HAP-1 (cell line): ENCODE data around the gene REEP6.

Source experiments
- DNase-seq, 2 experiments: peaks; one replicate each; pipeline ENCODE4 v3.0.0-alpha.2; 2016 to 2020; ENCODE audit warnings: low spot score in 2 of 2
- H3K27me3 ChIP-seq: fragments of 250-450 bp; sonication (Bioruptor Pico); 2 replicates; pipeline ENCODE4 v1.5.1; 2020; ENCODE audit warnings: low read depth, mild to moderate bottlenecking, moderate library complexity
- H3K36me3 ChIP-seq: fragments of 250-450 bp; sonication (Bioruptor Pico); replicated peaks from 2 replicates; pipeline ENCODE4 v1.5.1; 2020; ENCODE audit warnings: mild to moderate bottlenecking
- H3K4me1 ChIP-seq: fragments of 250-450 bp; sonication (Bioruptor Pico); 2 replicates; pipeline ENCODE4 v1.5.1; 2020; ENCODE audit warnings: mild to moderate bottlenecking
- H3K4me3 ChIP-seq: fragments of 250-450 bp; sonication (Bioruptor Pico); 2 replicates; pipeline ENCODE4 v1.5.1; 2020; ENCODE audit warnings: mild to moderate bottlenecking, moderate library complexity
- H3K9me3 ChIP-seq: fragments of 250-450 bp; sonication (Bioruptor Pico); 2 replicates; pipeline ENCODE4 v1.5.1; 2020; ENCODE audit warnings: mild to moderate bottlenecking, moderate library complexity
- in situ Hi-C: fragments of 300-500 bp; cut with MboI; formaldehyde crosslinking; loops from 3 replicates; pipeline ENCODE4 v1.14.3; 2020; ENCODE audit warnings: low sequenced_read_pairs, inconsistent platforms, mixed read lengths

REEP6 gene

DNA sequence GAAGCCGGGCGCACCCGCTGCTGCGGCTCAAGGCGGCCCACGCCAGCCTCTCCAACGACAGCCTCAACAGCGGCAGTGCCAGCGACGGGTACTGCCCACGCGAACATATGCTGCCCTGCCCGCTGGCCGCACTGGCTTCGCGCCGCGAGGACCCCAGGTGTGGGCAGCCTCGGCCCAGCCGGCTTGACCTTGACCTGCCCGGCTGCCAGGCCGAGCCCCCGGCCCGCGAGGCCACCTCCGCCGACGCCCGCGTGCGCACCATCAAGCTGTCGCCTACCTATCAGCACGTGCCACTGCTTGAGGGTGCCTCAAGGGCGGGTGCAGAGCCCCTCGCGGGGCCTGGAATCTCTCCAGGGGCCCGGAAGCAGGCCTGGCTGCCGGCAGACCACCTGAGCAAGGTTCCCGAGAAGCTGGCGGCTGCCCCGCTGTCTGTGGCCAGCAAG lies 24.9 kb upstream of the REEP6 start:
- Histone ChIP-seq H3K4me3 (no peak overlapping the region), H3K36me3 (no peaks in the 10 kb centered on the region), H3K9me3 (no peaks in the 10 kb centered on the region), H3K4me1 (peaks cover 7% of the 10 kb centered on the region), H3K27me3 (no peaks in the 10 kb centered on the region)
- in situ Hi-C loops, result no loop called here
- no peak for DNase-seq

DNA sequence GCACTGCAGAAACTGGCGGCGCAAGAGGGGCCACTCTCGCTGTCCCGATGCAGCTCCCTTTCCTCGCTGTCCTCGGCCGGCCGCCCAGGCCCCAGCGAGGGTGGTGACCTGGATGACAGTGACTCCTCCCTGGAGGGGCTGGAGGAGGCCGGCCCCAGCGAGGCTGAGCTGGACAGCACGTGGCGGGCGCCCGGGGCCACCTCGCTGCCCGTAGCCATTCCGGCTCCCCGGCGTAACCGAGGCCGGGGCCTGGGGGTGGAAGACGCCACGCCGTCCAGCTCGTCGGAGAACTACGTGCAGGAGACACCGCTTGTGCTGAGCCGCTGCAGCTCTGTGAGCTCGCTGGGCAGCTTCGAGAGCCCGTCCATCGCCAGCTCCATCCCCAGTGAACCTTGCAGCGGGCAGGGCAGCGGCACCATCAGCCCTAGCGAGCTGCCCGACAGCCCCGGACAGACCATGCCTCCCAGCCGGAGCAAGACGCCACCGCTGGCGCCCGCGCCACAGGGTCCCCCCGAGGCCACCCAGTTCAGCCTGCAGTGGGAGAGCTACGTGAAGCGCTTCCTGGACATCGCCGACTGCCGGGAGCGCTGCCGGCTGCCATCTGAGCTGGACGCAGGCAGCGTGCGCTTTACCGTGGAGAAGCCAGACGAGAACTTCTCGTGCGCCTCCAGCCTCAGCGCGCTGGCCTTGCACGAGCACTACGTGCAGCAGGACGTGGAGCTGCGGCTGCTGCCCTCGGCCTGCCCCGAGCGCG lies 24.3 kb upstream of the REEP6 start:
- Histone ChIP-seq H3K36me3 (no peaks in the 10 kb centered on the region), H3K4me3 (no peak overlapping the region), H3K9me3 (no peaks in the 10 kb centered on the region), H3K27me3 (no peaks in the 10 kb centered on the region), H3K4me1 (peaks cover 10% of the 10 kb centered on the region)
- in situ Hi-C loops, result no loop called here
- DNase-seq, result no peak

DNA sequence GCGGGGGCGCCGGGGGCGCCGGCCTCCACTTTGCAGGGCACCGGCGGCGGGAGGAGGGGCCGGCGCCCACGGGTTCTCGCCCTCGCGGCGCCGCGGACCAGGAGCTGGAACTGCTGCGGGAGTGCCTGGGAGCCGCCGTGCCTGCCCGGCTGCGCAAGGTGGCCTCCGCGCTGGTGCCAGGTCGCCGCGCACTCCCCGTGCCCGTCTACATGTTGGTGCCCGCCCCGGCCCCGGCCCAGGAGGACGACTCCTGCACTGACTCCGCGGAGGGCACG lies 23.8 kb upstream of the REEP6 start:
- H3K9me3 ChIP-seq, result no peaks in the 10 kb centered on the region
- no peaks in the 10 kb centered on the region for H3K27me3 ChIP-seq
- no peak overlapping the region for H3K4me3 ChIP-seq
- peaks cover 10% of the 10 kb centered on the region for H3K4me1 ChIP-seq
- in situ Hi-C loops, result no loop called here
- DNase-seq, result no peak
- no peaks in the 10 kb centered on the region for H3K36me3 ChIP-seq

GRCh38 chr19:1467490-1468273 lies 23.3 kb upstream of the REEP6 start:
- no peaks in the 10 kb centered on the region for H3K36me3 ChIP-seq
- H3K27me3 ChIP-seq, result no peaks in the 10 kb centered on the region
- in situ Hi-C loops, result no loop called here

DNA sequence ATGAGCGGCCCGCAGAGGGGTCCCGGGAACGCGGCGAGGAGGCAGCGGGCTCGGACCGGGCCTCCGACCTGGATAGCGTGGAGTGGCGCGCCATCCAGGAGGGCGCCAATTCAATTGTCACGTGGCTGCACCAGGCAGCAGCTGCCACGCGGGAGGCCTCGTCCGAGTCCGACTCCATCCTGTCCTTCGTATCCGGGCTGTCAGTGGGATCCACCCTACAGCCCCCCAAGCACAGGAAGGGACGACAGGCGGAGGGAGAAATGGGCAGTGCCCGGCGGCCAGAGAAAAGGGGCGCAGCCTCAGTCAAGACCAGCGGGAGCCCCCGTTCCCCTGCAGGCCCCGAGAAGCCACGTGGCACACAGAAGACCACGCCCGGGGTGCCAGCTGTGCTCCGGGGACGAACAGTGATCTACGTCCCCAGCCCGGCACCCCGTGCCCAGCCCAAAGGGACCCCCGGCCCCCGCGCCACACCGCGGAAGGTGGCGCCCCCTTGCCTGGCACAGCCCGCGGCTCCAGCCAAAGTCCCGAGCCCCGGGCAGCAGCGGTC lies 22.6 kb upstream of the REEP6 start:
- peak overlapping the region; percentile 42 for H3K4me3 ChIP-seq
- in situ Hi-C loops, result no loop called here
- peaks cover 10% of the 10 kb centered on the region for H3K4me1 ChIP-seq
- no peaks in the 10 kb centered on the region for H3K27me3 ChIP-seq
- DNase-seq, result no peak
- no peaks in the 10 kb centered on the region for H3K36me3 ChIP-seq
- H3K9me3 ChIP-seq, result no peaks in the 10 kb centered on the region

More at GRCh38 chr19:1467490-1468273, 23.3 kb upstream of the REEP6 start:
- H3K9me3 ChIP-seq, result no peaks in the 10 kb centered on the region
- H3K4me3 ChIP-seq, result no peak overlapping the region
- peaks cover 10% of the 10 kb centered on the region for H3K4me1 ChIP-seq
- DNase-seq, result no peak

DNA sequence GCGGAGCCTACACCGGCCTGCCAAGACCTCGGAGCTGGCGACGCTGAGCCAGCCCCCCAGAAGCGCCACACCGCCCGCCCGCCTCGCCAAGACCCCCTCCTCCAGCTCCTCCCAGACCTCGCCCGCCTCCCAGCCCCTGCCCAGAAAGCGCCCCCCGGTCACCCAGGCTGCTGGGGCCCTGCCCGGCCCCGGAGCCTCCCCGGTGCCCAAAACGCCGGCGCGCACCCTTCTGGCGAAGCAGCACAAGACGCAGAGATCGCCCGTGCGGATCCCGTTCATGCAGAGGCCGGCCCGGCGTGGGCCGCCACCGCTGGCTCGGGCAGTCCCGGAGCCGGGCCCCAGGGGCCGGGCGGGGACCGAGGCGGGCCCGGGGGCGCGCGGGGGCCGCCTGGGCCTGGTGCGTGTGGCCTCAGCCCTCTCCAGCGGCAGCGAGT lies 22.1 kb upstream of the REEP6 start:
- Histone ChIP-seq H3K4me3 (peak overlapping the region; percentile 42), H3K36me3 (no peaks in the 10 kb centered on the region), H3K27me3 (no peaks in the 10 kb centered on the region), H3K4me1 (peaks cover 10% of the 10 kb centered on the region), H3K9me3 (no peaks in the 10 kb centered on the region)
- peak in 1 of 2 experiments; percentile 72 for DNase-seq
- in situ Hi-C loops, result no loop called here

DNA sequence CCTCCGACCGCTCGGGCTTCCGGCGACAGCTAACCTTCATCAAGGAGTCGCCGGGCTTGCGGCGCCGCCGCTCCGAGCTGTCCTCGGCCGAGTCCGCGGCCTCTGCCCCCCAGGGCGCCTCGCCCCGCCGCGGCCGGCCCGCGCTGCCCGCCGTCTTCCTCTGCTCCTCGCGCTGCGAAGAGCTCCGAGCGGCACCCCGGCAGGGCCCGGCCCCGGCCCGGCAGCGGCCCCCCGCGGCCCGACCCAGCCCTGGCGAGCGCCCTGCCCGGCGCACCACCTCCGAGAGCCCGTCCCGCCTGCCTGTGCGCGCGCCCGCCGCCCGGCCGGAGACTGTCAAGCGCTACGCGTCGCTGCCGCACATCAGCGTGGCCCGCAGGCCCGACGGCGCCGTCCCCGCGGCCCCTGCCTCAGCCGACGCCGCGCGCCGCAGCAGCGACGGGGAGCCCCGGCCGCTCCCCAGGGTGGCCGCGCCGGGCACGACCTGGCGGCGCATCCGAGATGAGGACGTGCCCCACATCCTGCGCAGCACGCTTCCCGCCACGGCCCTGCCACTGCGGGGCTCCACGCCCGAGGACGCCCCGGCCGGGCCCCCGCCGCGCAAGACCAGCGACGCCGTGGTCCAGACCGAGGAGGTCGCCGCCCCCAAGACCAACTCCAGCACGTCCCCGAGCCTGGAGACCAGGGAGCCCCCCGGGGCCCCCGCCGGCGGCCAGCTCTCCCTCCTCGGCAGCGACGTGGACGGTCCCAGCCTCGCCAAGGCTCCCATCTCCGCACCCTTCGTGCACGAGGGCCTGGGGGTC lies 21.5 kb upstream of the REEP6 start:
- H3K36me3 ChIP-seq, result no peaks in the 10 kb centered on the region; the same call in 1 of the 2 replicates
- peaks cover 10% of the 10 kb centered on the region for H3K4me1 ChIP-seq
- H3K4me3 ChIP-seq, result peak overlapping the region; percentile 46
- no peaks in the 10 kb centered on the region for H3K27me3 ChIP-seq
- peak in 1 of 2 experiments; percentile 57 for DNase-seq
- in situ Hi-C loops, result no loop called here
- H3K9me3 ChIP-seq, result no peaks in the 10 kb centered on the region

DNA sequence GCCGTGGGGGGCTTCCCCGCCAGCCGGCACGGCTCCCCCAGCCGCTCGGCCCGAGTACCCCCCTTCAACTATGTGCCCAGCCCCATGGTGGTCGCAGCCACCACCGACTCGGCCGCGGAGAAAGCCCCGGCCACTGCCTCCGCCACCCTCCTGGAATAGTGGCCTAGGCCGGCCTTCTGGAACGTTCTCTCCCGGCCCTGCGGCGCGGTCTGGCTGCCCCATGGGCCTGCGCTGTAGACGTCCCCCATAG lies 21.0 kb upstream of the REEP6 start:
- in situ Hi-C loops, result no loop called here
- peaks cover 10% of the 10 kb centered on the region for H3K4me1 ChIP-seq
- H3K27me3 ChIP-seq, result no peaks in the 10 kb centered on the region
- no peaks in the 10 kb centered on the region; the same call in 1 of the 2 replicates for H3K36me3 ChIP-seq
- H3K9me3 ChIP-seq, result no peaks in the 10 kb centered on the region
- H3K4me3 ChIP-seq, result peak overlapping the region; percentile 46
- no peak for DNase-seq

DNA sequence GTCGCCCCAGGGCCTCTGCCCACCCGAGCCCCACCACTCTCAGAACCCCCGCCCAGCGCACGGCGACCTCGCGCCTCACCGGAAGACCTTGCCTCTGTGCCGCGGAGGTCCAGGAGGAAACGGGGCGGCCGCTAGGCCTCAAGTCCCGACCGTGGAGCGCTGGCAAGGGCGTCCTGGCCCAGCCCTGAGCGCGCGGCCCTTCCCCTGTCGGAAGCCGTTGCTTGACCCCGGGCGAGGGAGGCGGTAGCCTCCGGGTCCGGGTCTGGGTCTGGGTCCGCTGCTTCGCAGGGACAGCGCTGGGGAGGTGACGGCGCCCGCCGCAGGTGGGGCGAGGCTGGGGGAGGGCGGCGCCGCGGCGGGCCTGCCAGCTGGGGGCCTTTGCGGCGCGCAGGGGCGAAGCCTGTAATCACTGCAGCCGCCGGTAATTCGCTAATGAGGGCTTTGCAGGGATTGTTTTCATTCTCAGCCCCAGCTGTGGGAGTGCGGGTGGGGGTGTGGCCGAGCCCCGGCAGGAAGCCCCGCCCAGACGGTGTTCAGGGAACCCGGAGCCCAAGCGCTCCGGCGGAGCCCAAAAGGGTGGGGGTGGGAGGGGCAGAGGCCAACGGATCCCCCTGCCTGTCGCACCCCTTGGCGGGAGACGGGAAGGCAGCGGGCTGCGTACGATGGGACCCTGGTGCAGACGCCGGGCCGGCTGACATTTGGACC lies 20.5 kb upstream of the REEP6 start:
- H3K9me3 ChIP-seq, result no peaks in the 10 kb centered on the region
- H3K27me3 ChIP-seq, result no peaks in the 10 kb centered on the region
- DNase-seq, result peak; percentile 83 to 94
- in situ Hi-C loops, result no loop called here
- peaks cover 10% of the 10 kb centered on the region for H3K4me1 ChIP-seq
- H3K36me3 ChIP-seq, result no peaks in the 10 kb centered on the region; the same call in 1 of the 2 replicates
- peak overlapping the region; percentile 46 for H3K4me3 ChIP-seq

- Histone ChIP-seq H3K27me3 (no peaks in the 10 kb centered on the region), H3K36me3 (peaks cover 4% of the 10 kb centered on the region), H3K4me1 (peaks cover 10% of the 10 kb centered on the region), H3K9me3 (no peaks in the 10 kb centered on the region), H3K4me3 (peak overlapping the region; percentile 46)
- peak; percentile 74 to 89 for DNase-seq
- in situ Hi-C loops, result no loop called here
Observed at GRCh38 chr19:1471010-1471514, 19.9 kb upstream of the REEP6 start.

DNA sequence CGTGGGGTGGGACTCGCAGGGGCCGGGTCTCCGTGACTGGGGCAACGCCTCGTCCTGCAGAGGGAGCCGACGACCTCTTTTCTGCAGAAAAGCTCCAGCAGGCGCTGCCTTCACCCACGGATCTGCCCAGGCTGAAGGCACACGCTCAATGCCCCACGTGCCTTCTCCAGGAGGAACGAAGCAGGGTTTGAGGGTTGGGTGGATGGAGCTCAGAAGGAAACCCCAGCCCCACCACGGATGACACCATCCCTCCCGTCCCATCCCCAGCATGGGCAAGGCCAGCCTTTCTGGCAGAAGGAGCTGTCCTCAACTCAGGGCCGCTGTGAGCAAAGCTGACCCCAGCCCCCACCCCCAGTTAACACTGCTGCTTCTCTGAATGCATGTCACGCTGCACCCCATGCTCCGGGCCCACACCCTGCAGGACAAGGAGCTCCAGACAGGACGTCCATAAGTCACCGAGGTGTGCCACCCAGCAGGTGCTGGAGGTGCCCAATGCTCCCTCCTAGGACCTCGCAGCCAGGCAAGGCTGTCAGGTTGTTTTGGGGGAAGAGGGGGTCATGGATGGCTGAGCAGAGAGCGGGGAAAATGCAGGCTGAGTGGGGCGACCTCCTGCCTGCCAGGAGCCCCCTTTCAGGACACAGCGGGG lies 19.3 kb upstream of the REEP6 start:
- in situ Hi-C loops, result no loop called here
- DNase-seq, result peak in 1 of 2 experiments; percentile 44
- H3K9me3 ChIP-seq, result no peaks in the 10 kb centered on the region
- no peaks in the 10 kb centered on the region for H3K27me3 ChIP-seq
- H3K4me3 ChIP-seq, result no peak overlapping the region
- peaks cover 10% of the 10 kb centered on the region for H3K4me1 ChIP-seq
- H3K36me3 ChIP-seq, result peaks cover 10% of the 10 kb centered on the region

DNA sequence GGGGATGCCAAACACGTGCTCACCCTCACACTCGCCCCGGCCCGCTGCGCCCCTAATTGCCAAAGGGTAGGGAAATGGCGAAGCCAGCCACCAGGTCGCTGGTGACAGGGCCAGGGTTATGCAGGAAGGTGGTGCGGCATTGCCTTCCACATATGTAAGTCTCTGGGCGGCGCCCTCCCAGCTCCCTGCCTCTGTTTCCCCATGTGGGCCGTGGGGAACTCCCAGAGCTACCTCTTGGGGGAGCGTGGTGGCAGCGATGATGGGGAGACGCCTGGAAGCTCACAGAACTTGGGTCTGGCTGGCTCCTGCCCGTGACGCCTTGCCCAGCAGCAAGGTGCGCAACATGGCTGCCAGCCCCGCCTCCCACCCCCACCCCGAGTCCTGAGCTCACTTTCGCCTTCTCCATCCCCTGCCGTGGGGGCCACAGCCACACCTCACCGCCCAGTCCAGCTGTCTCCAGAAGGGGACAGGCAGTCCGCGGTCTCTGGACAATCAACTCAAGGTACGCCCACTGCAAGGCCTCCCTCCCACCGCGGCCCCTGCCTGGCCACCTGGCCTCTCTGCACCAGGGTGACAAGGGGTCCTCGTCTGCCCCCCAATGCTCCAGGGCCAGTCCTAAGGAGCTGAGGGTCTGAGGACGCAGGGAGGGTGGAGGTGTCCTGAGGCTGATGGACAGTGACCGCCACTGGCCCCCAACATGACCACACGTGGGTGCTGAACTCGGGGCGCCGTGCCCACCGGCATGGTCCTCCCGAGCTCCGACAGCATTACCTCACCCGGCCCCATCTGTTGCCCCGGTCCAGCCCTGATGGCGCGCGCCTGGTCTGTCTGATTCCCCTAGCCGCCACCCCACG lies 18.5 kb upstream of the REEP6 start:
- in situ Hi-C loops, result no loop called here

More for the DNA sequence above, 18.5 kb upstream of the REEP6 start:
- Histone ChIP-seq H3K9me3 (no peaks in the 10 kb centered on the region), H3K4me1 (peaks cover 10% of the 10 kb centered on the region), H3K27me3 (no peaks in the 10 kb centered on the region), H3K4me3 (no peak overlapping the region), H3K36me3 (peaks cover 15% of the 10 kb centered on the region)
- DNase-seq, result no peak
